ENCODE results near the gene PITRM1.
A peak's percentile ranks its signal among the peaks of the same experiment; 100 is the strongest.
"Not testable (repeated sequence)": the region's sequence is repeated elsewhere in the genome, so short reads cannot be mapped to it uniquely, and the experiment has no call there.

Gene PITRM1

GRCh38 chr10:3172446-3173170, at the start of gene PITRM1:
Gene PITRM1, minus strand, starts transcription at chr10:3172782. Its CDS starts 10 bp downstream, at chr10:3172772.
- Histone ChIP-seq H3K9me3 (ENCODE audit: insufficient read depth, low read length) (no peaks in the 10 kb centered on the region), H3K27ac (ENCODE audit: low read depth, low read length) (no peak within 1 kb of the TSS), H3K4me2 (ENCODE audit: low read depth, low read length, poor library complexity, severe bottlenecking) (peak within 1 kb of the TSS; percentile 94), H3K36me3 (ENCODE audit: low read length) (no peaks in the 10 kb centered on the region), H3F3A (ENCODE audit: insufficient read depth) (no peaks in the 10 kb centered on the region), H3K9ac (ENCODE audit: low read length) (peak within 1 kb of the TSS; percentile 87), H3K9me2 (replicated peaks; ENCODE audit: insufficient read depth, low read length) (no peaks in the 10 kb centered on the region), H3K4me3 (ENCODE audit: insufficient read depth, low read length, poor library complexity, severe bottlenecking) (peak within 1 kb of the TSS; percentile 74), H4K20me1 (ENCODE audit: low read depth, low read length) (no peaks in the 10 kb centered on the region), H3K79me2 (ENCODE audit: insufficient read depth, low read length) (peaks cover 13% of the 10 kb centered on the region; the same call in 1 of the 2 replicates), H2AFZ (ENCODE audit: low read depth, low read length, severe bottlenecking) (peak within 1 kb of the TSS; percentile 89), H3K27me3 (ENCODE audit: low read length) (no peaks in the 10 kb centered on the region)
- TF ChIP-seq CTCF (IDR thresholded peaks at IDR 0.05; ENCODE audit: insufficient read depth, low read length, poor library complexity, severe bottlenecking) (no peak), EZH2phosphoT487 (conservative IDR thresholded peaks at IDR 0.05; ENCODE audit: low read length) (no peak)

- Histone ChIP-seq H3K4me3 (ENCODE audit: insufficient read depth, low read length, poor library complexity, severe bottlenecking) (no peak overlapping the region), H2AFZ (ENCODE audit: low read depth, low read length, severe bottlenecking) (no peak overlapping the region)
Measured at GRCh38 chr10:3222068-3222467, 49.5 kb upstream of the PITRM1 start.

GRCh38 chr10:3221601-3222000, 49.0 kb upstream of the PITRM1 start:
- H3K27me3 ChIP-seq (ENCODE audit: low read length); H3K4me2 ChIP-seq (ENCODE audit: low read depth, low read length, poor library complexity, severe bottlenecking); H4K20me1 ChIP-seq (ENCODE audit: low read depth, low read length); H3K9me2 ChIP-seq (replicated peaks; ENCODE audit: insufficient read depth, low read length); H3F3A ChIP-seq (ENCODE audit: insufficient read depth); H3K4me3 ChIP-seq (ENCODE audit: insufficient read depth, low read length, poor library complexity, severe bottlenecking); H3K27ac ChIP-seq (ENCODE audit: low read depth, low read length); H3K79me2 ChIP-seq (ENCODE audit: insufficient read depth, low read length); H2AFZ ChIP-seq (ENCODE audit: low read depth, low read length, severe bottlenecking); H3K36me3 ChIP-seq (ENCODE audit: low read length); H3K9ac ChIP-seq (ENCODE audit: low read length); H3K9me3 ChIP-seq (ENCODE audit: insufficient read depth, low read length): not testable (repeated sequence)

More at GRCh38 chr10:3222068-3222467, 49.5 kb upstream of the PITRM1 start:
- TF ChIP-seq CTCF (IDR thresholded peaks at IDR 0.05; ENCODE audit: insufficient read depth, low read length, poor library complexity, severe bottlenecking) (no peak), EZH2phosphoT487 (conservative IDR thresholded peaks at IDR 0.05; ENCODE audit: low read length) (no peak)
- Histone ChIP-seq H3K9me2 (replicated peaks; ENCODE audit: insufficient read depth, low read length) (no peaks in the 10 kb centered on the region), H3K36me3 (ENCODE audit: low read length) (no peaks in the 10 kb centered on the region), H4K20me1 (ENCODE audit: low read depth, low read length) (no peaks in the 10 kb centered on the region), H3K9ac (ENCODE audit: low read length) (no peak overlapping the region), H3F3A (ENCODE audit: insufficient read depth) (no peaks in the 10 kb centered on the region), H3K27ac (ENCODE audit: low read depth, low read length) (no peak overlapping the region), H3K4me2 (ENCODE audit: low read depth, low read length, poor library complexity, severe bottlenecking) (no peak overlapping the region), H3K79me2 (ENCODE audit: insufficient read depth, low read length) (no peaks in the 10 kb centered on the region), H3K27me3 (ENCODE audit: low read length) (no peaks in the 10 kb centered on the region), H3K9me3 (ENCODE audit: insufficient read depth, low read length) (no peaks in the 10 kb centered on the region)

- no peaks in the 10 kb centered on the region for H3F3A ChIP-seq (ENCODE audit: insufficient read depth)
- H3K27ac ChIP-seq (ENCODE audit: low read depth, low read length): no peak overlapping the region
- H3K4me2 ChIP-seq (ENCODE audit: low read depth, low read length, poor library complexity, severe bottlenecking): no peak overlapping the region
- no peaks in the 10 kb centered on the region for H3K36me3 ChIP-seq (ENCODE audit: low read length)
- H3K79me2 ChIP-seq (ENCODE audit: insufficient read depth, low read length): no peaks in the 10 kb centered on the region
- no peak for TF ChIP-seq EZH2phosphoT487 (conservative IDR thresholded peaks at IDR 0.05; ENCODE audit: low read length)
- TF ChIP-seq CTCF (IDR thresholded peaks at IDR 0.05; ENCODE audit: insufficient read depth, low read length, poor library complexity, severe bottlenecking): no peak
- H3K4me3 ChIP-seq (ENCODE audit: insufficient read depth, low read length, poor library complexity, severe bottlenecking): no peak overlapping the region
- no peaks in the 10 kb centered on the region for H4K20me1 ChIP-seq (ENCODE audit: low read depth, low read length)
- no peak overlapping the region for H2AFZ ChIP-seq (ENCODE audit: low read depth, low read length, severe bottlenecking)
- no peaks in the 10 kb centered on the region for H3K9me3 ChIP-seq (ENCODE audit: insufficient read depth, low read length)
- H3K27me3 ChIP-seq (ENCODE audit: low read length): no peaks in the 10 kb centered on the region
- no peak overlapping the region for H3K9ac ChIP-seq (ENCODE audit: low read length)
- no peaks in the 10 kb centered on the region for H3K9me2 ChIP-seq (replicated peaks; ENCODE audit: insufficient read depth, low read length)
Measured at GRCh38 chr10:3220853-3221252, 48.3 kb upstream of the PITRM1 start.

- not testable (repeated sequence) for H3K27me3 ChIP-seq (ENCODE audit: low read length); H3K4me2 ChIP-seq (ENCODE audit: low read depth, low read length, poor library complexity, severe bottlenecking); H4K20me1 ChIP-seq (ENCODE audit: low read depth, low read length); H3K36me3 ChIP-seq (ENCODE audit: low read length); H3K4me3 ChIP-seq (ENCODE audit: insufficient read depth, low read length, poor library complexity, severe bottlenecking); H3F3A ChIP-seq (ENCODE audit: insufficient read depth); H3K9me2 ChIP-seq (replicated peaks; ENCODE audit: insufficient read depth, low read length); H2AFZ ChIP-seq (ENCODE audit: low read depth, low read length, severe bottlenecking); H3K9ac ChIP-seq (ENCODE audit: low read length); H3K9me3 ChIP-seq (ENCODE audit: insufficient read depth, low read length); H3K79me2 ChIP-seq (ENCODE audit: insufficient read depth, low read length); H3K27ac ChIP-seq (ENCODE audit: low read depth, low read length)
Measured at GRCh38 chr10:3219021-3219628, 46.5 kb upstream of the PITRM1 start.

Measured in SU-DHL-6 (cell line).